HG03066 (cell line): ENCODE results near the gene SAMD9.
A peak's percentile ranks its signal among the peaks of the same experiment; 100 is the strongest.
"Not testable (repeated sequence)": the region's sequence is repeated elsewhere in the genome, so short reads cannot be mapped to it uniquely, and the experiment has no call there.

Experiments
- ATAC-seq: cut with Tn5 transposase; IDR thresholded peaks from one replicate; pipeline ENCODE4 v1.9.1; 2021; ENCODE audit warnings: low read depth; ENCODE audit not compliant: unreplicated experiment

Gene SAMD9

GRCh38 chr7:93117852-93118530 lies at the start of gene SAMD9:
SAMD9 (minus strand) TSS chr7:93117979; CDS start chr7:93106097, 11,882 bp downstream.
- ATAC-seq, result peak; percentile 99

GRCh38 chr7:93165447-93165846 lies 47.7 kb upstream of the SAMD9 start:
- peak; percentile 99 for ATAC-seq

GRCh38 chr7:93164766-93165165 lies 47.0 kb upstream of the SAMD9 start:
- ATAC-seq, result no peak

GRCh38 chr7:93161181-93161762 lies 43.5 kb upstream of the SAMD9 start:
- no peak for ATAC-seq

- ATAC-seq, result no peak
Measured at GRCh38 chr7:93160410-93160809, 42.6 kb upstream of the SAMD9 start.

GRCh38 chr7:93159490-93159889 lies 41.7 kb upstream of the SAMD9 start:
- no peak for ATAC-seq

GRCh38 chr7:93156884-93157283 lies 39.1 kb upstream of the SAMD9 start:
- no peak for ATAC-seq

- no peak for ATAC-seq
Measured at GRCh38 chr7:93150200-93150835, 32.5 kb upstream of the SAMD9 start.

GRCh38 chr7:93148727-93149126 lies 30.9 kb upstream of the SAMD9 start:
- ATAC-seq, result no peak

GRCh38 chr7:93148144-93148543 lies 30.4 kb upstream of the SAMD9 start, which contains the start of gene SAMD9L:
SAMD9L (minus strand) TSS chr7:93148385; CDS start chr7:93135971, 12,414 bp downstream.
- ATAC-seq, result peak; percentile 63

- ATAC-seq, result peak; percentile 66
Measured at GRCh38 chr7:93147363-93147762, 29.6 kb upstream of the SAMD9 start.

- ATAC-seq, result no peak
Measured at GRCh38 chr7:93146472-93147141, 28.8 kb upstream of the SAMD9 start.

GRCh38 chr7:93146036-93146435 lies 28.3 kb upstream of the SAMD9 start:
- no peak for ATAC-seq

GRCh38 chr7:93145354-93145753 lies 27.6 kb upstream of the SAMD9 start:
- ATAC-seq, result no peak

- ATAC-seq, result no peak
Measured at GRCh38 chr7:93142127-93142526, 24.3 kb upstream of the SAMD9 start.

- no peak for ATAC-seq
Measured at GRCh38 chr7:93140582-93141191, 22.9 kb upstream of the SAMD9 start.

- ATAC-seq, result no peak
Measured at GRCh38 chr7:93138576-93138975, 20.8 kb upstream of the SAMD9 start.

GRCh38 chr7:93133005-93133404 lies 15.2 kb upstream of the SAMD9 start:
- ATAC-seq, result no peak

GRCh38 chr7:93132216-93132615 lies 14.4 kb upstream of the SAMD9 start:
- no peak for ATAC-seq

- not testable (repeated sequence) for ATAC-seq
Measured at GRCh38 chr7:93126954-93127353, 9.2 kb upstream of the SAMD9 start.

GRCh38 chr7:93123532-93123931 lies 5.8 kb upstream of the SAMD9 start:
- ATAC-seq, result not testable (repeated sequence)
